Measurements from ENCODE around the gene THBS3. TPM values are rescaled to one million over a fixed set of nuclear protein-coding genes. Genes with fewer than 3 reads are reported as not detected.

THBS3 gene
- total and polyA plus RNA-seq, 9 of the 15 experiments (the other 6 are each of a cell fraction or from before 2014, with no cell fraction given) = 0.59 to 8.3 (median 3.2) TPM

GRCh38 chr1:155168105-155168445 lies 39.6 kb downstream of the THBS3 start (continued):
- TF ChIP-seq ARNT (IDR thresholded peaks at IDR 0.05) (0 out of 4 replicates have a peak, but pooled peaks of 1 of the 2 experiments have one; percentile 20), CEBPB (tag; IDR thresholded peaks at IDR 0.05) (peak; percentile 74), KDM5B (IDR thresholded peaks at IDR 0.05; ENCODE audit: insufficient replicate concordance, low read depth, low read length) (peak; percentile 9)

- Histone ChIP-seq H3K9me3 (replicated peaks; ENCODE audit: control insufficient read depth, insufficient read depth, low read depth, low read length) (no peaks in the 10 kb centered on the region), H3K4me2 (ENCODE audit: insufficient read depth, low read length) (peak overlapping the region; percentile 87), H3K36me3 (ENCODE audit: control insufficient read depth, insufficient read depth, low read length) (peaks cover 35% of the 10 kb centered on the region), H4K20me1 (replicated peaks; ENCODE audit: control insufficient read depth, insufficient read depth, low read length) (no peaks in the 10 kb centered on the region), H2AFZ (ENCODE audit: low read depth, low read length) (peak overlapping the region; percentile 94), H3K4me1 (replicated peaks in 1 of 2; ENCODE audit: control insufficient read depth in 2 of 2, insufficient read depth in 2 of 2, low read length in 2 of 2) (peaks cover 10 to 11% of the 10 kb centered on the region in 2 experiments; a peak in 4 of 5 replicates), H3K79me2 (ENCODE audit: control insufficient read depth, insufficient read depth, low read length) (peaks cover 9% of the 10 kb centered on the region), H3K27me3 (ENCODE audit: control insufficient read depth in 2 of 2, insufficient read depth in 2 of 2, low read length in 2 of 2) (no peaks in the 10 kb centered on the region), H3K4me3 (peak overlapping the region; percentile 13; the same call in 1 of the 2 replicates), H3K9me1 (ENCODE audit: control insufficient read depth, insufficient read depth, low read length) (no peaks in the 10 kb centered on the region), H3K9ac (ENCODE audit: insufficient read depth in 1 of 2, low read depth in 2 of 2, low read length in 2 of 2) (peak overlapping the region; percentile 41 to 85; a peak in 3 of 4 replicates), H3K27ac (ENCODE audit: extremely low read depth, low read depth, low read length) (no peak overlapping the region; the same call in 2 of the 3 replicates)
- ATAC-seq = peak; percentile 93
- WGBS (ENCODE audit: insufficient coverage, low coverage, missing lambda C conversion rate) = 14% methylated on average over 21 of the region's 28 CpGs
- intact Hi-C loops (cut with micrococcal nuclease) (loop anchor here (1.0 to 5.0 kb wide), 2 partner anchors 55 to 76 kb away; no protein-coding TSS in a partner anchor), in situ Hi-C loops (cut with MboI) (loop anchor here (5.0 kb wide), 1 partner anchor 75 kb away; no protein-coding TSS in a partner anchor)
- DNase-seq (ENCODE audit: extremely low read depth in 1 of 4, low spot score in 3 of 4) = peak; percentile 83 to 95 (median 86)
- FAIRE-seq = peak; percentile 96
- POLR2A ChIA-PET = interaction anchor here (0.6 to 1.4 kb wide), 7 partner anchors 11 to 116 kb away, joined by 3 to 9 read pairs (median 4); partner anchors contain the start of gene ADAM15
- BruUV-seq (replicated peaks) = no TSS peak
- CTCF ChIA-PET (ENCODE audit: low intra/inter-chr PET ratio) = interaction anchor here (0.5 to 4.4 kb wide), 7 partner anchors 47 to 421 kb away, joined by 3 to 59 read pairs (median 17); no protein-coding TSS in a partner anchor
- TF ChIP-seq NFIX (CRISPR knock-in tag; IDR thresholded peaks at IDR 0.05; ENCODE audit: low read depth) (no peak), ZNF407 (IDR thresholded peaks at IDR 0.05; ENCODE audit: low read depth) (no peak), FOXK1 (CRISPR knock-in tag; IDR thresholded peaks at IDR 0.05; ENCODE audit: borderline replicate concordance) (no peak), CAMTA2 (CRISPR knock-in tag; conservative IDR thresholded peaks at IDR 0.05) (no peak), PTBP1 (IDR thresholded peaks at IDR 0.05; ENCODE audit: low read depth, low read length) (no peak), CREB3L1 (IDR thresholded peaks at IDR 0.05; ENCODE audit: borderline replicate concordance, low read depth) (no peak)
Measured at GRCh38 chr1:155167166-155168104, 40.3 kb downstream of the THBS3 start.
